GM23338 (cell line): ENCODE measurements around the gene GPR55. TPM values are rescaled to one million over a fixed set of nuclear protein-coding genes. Genes with fewer than 3 reads are reported as not detected.

Experiments
- ATAC-seq: fragments of 200-7000 bp; cut with Tn5 transposase; 3 replicates; pipeline ENCODE4 v1.9.1; 2020
- DNase-seq: peaks from one replicate; pipeline ENCODE4 v3.0.0-alpha.2; 2015; ENCODE audit warnings: low spot score
- H2AFZ ChIP-seq: fragments of 200-600 bp; sonication (generic); 2 replicates; pipeline ENCODE4 v1.8.0; 2016; ENCODE audit warnings: antibody characterized with exemption, mild to moderate bottlenecking, moderate library complexity
- H3F3A ChIP-seq: fragments of 200-600 bp; sonication (generic); replicated peaks from 2 replicates; pipeline ENCODE4 v1.8.0; 2017; ENCODE audit warnings: antibody characterized with exemption, mixed run types, low read depth
- H3K27ac ChIP-seq: fragments of 200-600 bp; sonication (generic); 2 replicates; pipeline ENCODE4 v1.6.1; 2016; ENCODE audit warnings: low read depth
- H3K27me3 ChIP-seq: fragments of 200-600 bp; sonication (generic); 2 replicates; pipeline ENCODE4 v1.8.0; 2016; ENCODE audit warnings: mild to moderate bottlenecking, mixed run types, moderate library complexity; ENCODE audit not compliant: insufficient read depth
- H3K36me3 ChIP-seq: fragments of 200-600 bp; sonication (generic); 2 replicates; pipeline ENCODE4 v1.8.0; 2016; ENCODE audit warnings: mild to moderate bottlenecking; ENCODE audit not compliant: insufficient read depth
- H3K4me1 ChIP-seq: fragments of 200-600 bp; sonication (generic); 2 replicates; pipeline ENCODE4 v1.8.0; 2016; ENCODE audit warnings: mild to moderate bottlenecking, moderate library complexity; ENCODE audit not compliant: insufficient read depth
- H3K4me2 ChIP-seq: fragments of 200-600 bp; sonication (generic); 2 replicates; pipeline ENCODE4 v1.7.1; 2017; ENCODE audit warnings: mixed run types
- H3K4me3 ChIP-seq: fragments of 200-600 bp; sonication (generic); 2 replicates; pipeline ENCODE4 v1.6.1; 2016; ENCODE audit warnings: mixed run types
- H3K79me2 ChIP-seq: fragments of 200-600 bp; sonication (generic); replicated peaks from 2 replicates; pipeline ENCODE4 v1.8.0; 2017; ENCODE audit warnings: mild to moderate bottlenecking; ENCODE audit not compliant: insufficient read depth
- H3K9me2 ChIP-seq: fragments of 200-600 bp; sonication (generic); 2 replicates; pipeline ENCODE4 v1.8.0; 2017; ENCODE audit not compliant: insufficient read depth
- H4K20me1 ChIP-seq: fragments of 200-600 bp; sonication (generic); replicated peaks from 2 replicates; pipeline ENCODE4 v1.8.0; 2017; ENCODE audit warnings: mild to moderate bottlenecking; ENCODE audit not compliant: insufficient read depth
- H3K27ac Mint-ChIP-seq: 2 replicates; pipeline ENCODE4 v1.8.0; 2020; ENCODE audit warnings: inconsistent platforms, mild to moderate bottlenecking, moderate library complexity, mixed read lengths
- H3K27me3 Mint-ChIP-seq: 3 replicates; pipeline ENCODE4 v1.8.0; 2022; ENCODE audit warnings: low read depth, mild to moderate bottlenecking, moderate library complexity, mixed read lengths, inconsistent platforms; ENCODE audit not compliant: insufficient read depth, poor library complexity
- H3K36me3 Mint-ChIP-seq: 3 replicates; pipeline ENCODE4 v1.8.0; 2021; ENCODE audit warnings: low read depth, mild to moderate bottlenecking, inconsistent platforms, moderate library complexity, mixed read lengths
- H3K4me1 Mint-ChIP-seq: 3 replicates; pipeline ENCODE4 v1.8.0; 2020; ENCODE audit warnings: mild to moderate bottlenecking, inconsistent platforms, mixed read lengths
- H3K4me3 Mint-ChIP-seq: 3 replicates; pipeline ENCODE4 v1.8.0; 2021; ENCODE audit warnings: moderate library complexity, mild to moderate bottlenecking, inconsistent platforms, mixed read lengths
- H3K9me3 Mint-ChIP-seq: 3 replicates; pipeline ENCODE4 v1.8.0; 2020; ENCODE audit warnings: moderate library complexity, mild to moderate bottlenecking, inconsistent platforms, mixed read lengths
- CREB1 ChIP-seq: fragments of 250-450 bp; sonication (Bioruptor Pico); IDR thresholded peaks from 2 replicates; pipeline ENCODE4 v1.5.0; 2020; ENCODE audit warnings: low read depth, mild to moderate bottlenecking, moderate library complexity
- EZH2 ChIP-seq: fragments of 200-600 bp; sonication (generic); IDR thresholded peaks from one replicate; pipeline ENCODE4 v1.8.0; 2017; ENCODE audit warnings: antibody characterized with exemption, mild to moderate bottlenecking, low read depth; ENCODE audit not compliant: unreplicated experiment
- EZH2phosphoT487 ChIP-seq: fragments of 200-600 bp; sonication (generic); IDR thresholded peaks from one replicate; pipeline ENCODE4 v1.8.1; 2018; ENCODE audit warnings: antibody characterized with exemption; ENCODE audit not compliant: unreplicated experiment
- JUNB ChIP-seq: IDR thresholded peaks from one replicate; pipeline ENCODE4 v1.6.1; 2016; ENCODE audit warnings: antibody characterized with exemption; ENCODE audit not compliant: unreplicated experiment
- NANOG ChIP-seq: IDR thresholded peaks from 2 replicates; pipeline ENCODE4 v1.6.1; 2016; ENCODE audit warnings: antibody characterized with exemption, borderline replicate concordance
- POLR2AphosphoS5 ChIP-seq: IDR thresholded peaks from 2 replicates; pipeline ENCODE4 v1.6.1; 2016; ENCODE audit warnings: antibody characterized with exemption, low read depth
- ZNF114 ChIP-seq: fragments of 250-450 bp; sonication (Bioruptor Pico); IDR thresholded peaks from 2 replicates; pipeline ENCODE4 v1.5.0; 2020; ENCODE audit warnings: mild to moderate bottlenecking, moderate library complexity
- ZNF331 ChIP-seq: fragments of 250-450 bp; sonication (Bioruptor Pico); IDR thresholded peaks from 2 replicates; pipeline ENCODE4 v1.5.0; 2020; ENCODE audit warnings: low read depth, mild to moderate bottlenecking, moderate library complexity
- polyA plus RNA-seq: library from polyadenylated mRNA; unstranded; fragments of >200 nt; fragmentation: Nextera tagmentation; extraction: Ambion mirVana; gene quantifications from 2 replicates; pipeline ENCODE4 v1.2.1, GENCODE V29; 2016
- total RNA-seq: library from RNA; depleted of rRNA; stranded (reverse); fragments of >200 nt; shearing (Covaris generic); gene quantifications from 2 replicates; pipeline ENCODE4 v1.2.3, GENCODE V29; 2014
- TF ChIP-seq, protein P1 (sequence below): IDR thresholded peaks from one replicate; pipeline ENCODE4 v1.6.1; 2018; ENCODE audit warnings: antibody characterized with exemption; ENCODE audit not compliant: unreplicated experiment
- TF ChIP-seq, protein P2 (sequence below): IDR thresholded peaks from 2 replicates; pipeline ENCODE4 v1.6.1; 2016; ENCODE audit warnings: antibody characterized with exemption

Gene GPR55
- total and polyA plus RNA-seq, 2 experiments from 2014 or later, result not detected

DNA sequence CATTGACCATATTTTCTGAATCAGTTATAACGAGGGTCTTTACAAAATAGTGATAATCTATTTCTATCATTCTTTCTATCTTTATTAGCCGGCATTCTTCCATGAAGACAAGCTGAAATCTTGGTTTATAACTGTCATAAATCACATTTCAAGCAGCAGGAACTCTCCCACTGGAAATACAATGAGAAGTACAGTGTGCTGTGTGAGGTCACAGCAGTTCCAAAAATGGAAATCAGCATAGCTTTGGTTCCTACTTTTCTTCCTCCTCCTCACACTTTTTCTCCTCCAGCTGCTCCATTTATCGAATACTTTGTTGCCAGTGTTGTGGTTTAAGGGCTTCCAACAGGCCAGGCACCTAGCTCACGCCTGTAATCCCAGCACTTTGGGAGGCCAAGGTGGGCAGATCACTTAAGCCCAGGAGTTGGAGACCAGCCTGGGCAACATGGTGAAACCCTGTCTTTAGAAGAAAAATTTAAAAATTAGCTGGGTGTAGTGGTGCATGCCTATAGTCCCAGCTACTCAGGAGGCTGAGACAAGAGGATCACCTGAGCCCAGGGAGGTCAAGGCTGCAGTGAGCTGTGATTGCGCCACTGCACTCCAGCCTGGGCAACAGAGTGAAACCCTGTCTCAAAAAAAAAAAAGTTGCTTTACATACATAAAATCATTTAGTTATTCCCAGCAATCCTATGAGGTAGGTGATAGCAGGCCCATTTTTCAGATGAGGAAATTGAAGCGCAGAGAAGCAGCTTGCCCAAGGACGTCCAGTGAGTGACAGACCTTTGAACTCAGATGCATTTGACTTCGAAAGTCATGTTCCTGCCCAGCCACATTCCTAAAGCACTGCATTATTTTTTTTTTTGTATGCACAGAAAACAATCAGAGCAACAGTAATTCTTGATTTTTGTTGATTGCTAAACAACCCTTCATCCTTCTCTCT is 34.0 kb upstream of the GPR55 start:
- Histone ChIP-seq H3K4me3 (no peak overlapping the region), H3K9me2 (no peaks in the 10 kb centered on the region), H3K4me1 (no peaks in the 10 kb centered on the region; the same call in 1 of the 2 replicates), H3F3A (no peaks in the 10 kb centered on the region), H4K20me1 (no peaks in the 10 kb centered on the region), H3K27me3 (peaks cover 20% of the 10 kb centered on the region), H2AFZ (no peak overlapping the region), H3K27ac (no peak overlapping the region), H3K36me3 (no peaks in the 10 kb centered on the region), H3K4me2 (no peak overlapping the region), H3K79me2 (no peaks in the 10 kb centered on the region)
- Mint-ChIP-seq H3K27me3 (peaks cover 18% of the 10 kb centered on the region), H3K4me1 (peaks cover 10% of the 10 kb centered on the region), H3K9me3 (peaks cover 6% of the 10 kb centered on the region; the same call in 2 of the 3 replicates), H3K27ac (no peak overlapping the region), H3K36me3 (no peaks in the 10 kb centered on the region), H3K4me3 (no peak overlapping the region)
- ATAC-seq (no peak), DNase-seq (no peak)
- no peak for TF ChIP-seq ZNF114
- TF ChIP-seq POLR2AphosphoS5, result no peak
- TF ChIP-seq NANOG, result no peak
- TF ChIP-seq, protein P1, sequence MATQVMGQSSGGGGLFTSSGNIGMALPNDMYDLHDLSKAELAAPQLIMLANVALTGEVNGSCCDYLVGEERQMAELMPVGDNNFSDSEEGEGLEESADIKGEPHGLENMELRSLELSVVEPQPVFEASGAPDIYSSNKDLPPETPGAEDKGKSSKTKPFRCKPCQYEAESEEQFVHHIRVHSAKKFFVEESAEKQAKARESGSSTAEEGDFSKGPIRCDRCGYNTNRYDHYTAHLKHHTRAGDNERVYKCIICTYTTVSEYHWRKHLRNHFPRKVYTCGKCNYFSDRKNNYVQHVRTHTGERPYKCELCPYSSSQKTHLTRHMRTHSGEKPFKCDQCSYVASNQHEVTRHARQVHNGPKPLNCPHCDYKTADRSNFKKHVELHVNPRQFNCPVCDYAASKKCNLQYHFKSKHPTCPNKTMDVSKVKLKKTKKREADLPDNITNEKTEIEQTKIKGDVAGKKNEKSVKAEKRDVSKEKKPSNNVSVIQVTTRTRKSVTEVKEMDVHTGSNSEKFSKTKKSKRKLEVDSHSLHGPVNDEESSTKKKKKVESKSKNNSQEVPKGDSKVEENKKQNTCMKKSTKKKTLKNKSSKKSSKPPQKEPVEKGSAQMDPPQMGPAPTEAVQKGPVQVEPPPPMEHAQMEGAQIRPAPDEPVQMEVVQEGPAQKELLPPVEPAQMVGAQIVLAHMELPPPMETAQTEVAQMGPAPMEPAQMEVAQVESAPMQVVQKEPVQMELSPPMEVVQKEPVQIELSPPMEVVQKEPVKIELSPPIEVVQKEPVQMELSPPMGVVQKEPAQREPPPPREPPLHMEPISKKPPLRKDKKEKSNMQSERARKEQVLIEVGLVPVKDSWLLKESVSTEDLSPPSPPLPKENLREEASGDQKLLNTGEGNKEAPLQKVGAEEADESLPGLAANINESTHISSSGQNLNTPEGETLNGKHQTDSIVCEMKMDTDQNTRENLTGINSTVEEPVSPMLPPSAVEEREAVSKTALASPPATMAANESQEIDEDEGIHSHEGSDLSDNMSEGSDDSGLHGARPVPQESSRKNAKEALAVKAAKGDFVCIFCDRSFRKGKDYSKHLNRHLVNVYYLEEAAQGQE, result no peak
- TF ChIP-seq JUNB, result no peak
- TF ChIP-seq CREB1 (CRISPR knock-in tag), result no peak
- TF ChIP-seq, protein P2, sequence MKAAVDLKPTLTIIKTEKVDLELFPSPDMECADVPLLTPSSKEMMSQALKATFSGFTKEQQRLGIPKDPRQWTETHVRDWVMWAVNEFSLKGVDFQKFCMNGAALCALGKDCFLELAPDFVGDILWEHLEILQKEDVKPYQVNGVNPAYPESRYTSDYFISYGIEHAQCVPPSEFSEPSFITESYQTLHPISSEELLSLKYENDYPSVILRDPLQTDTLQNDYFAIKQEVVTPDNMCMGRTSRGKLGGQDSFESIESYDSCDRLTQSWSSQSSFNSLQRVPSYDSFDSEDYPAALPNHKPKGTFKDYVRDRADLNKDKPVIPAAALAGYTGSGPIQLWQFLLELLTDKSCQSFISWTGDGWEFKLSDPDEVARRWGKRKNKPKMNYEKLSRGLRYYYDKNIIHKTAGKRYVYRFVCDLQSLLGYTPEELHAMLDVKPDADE, result no peak
- no peak for TF ChIP-seq EZH2phosphoT487
- TF ChIP-seq EZH2, result no peak

DNA sequence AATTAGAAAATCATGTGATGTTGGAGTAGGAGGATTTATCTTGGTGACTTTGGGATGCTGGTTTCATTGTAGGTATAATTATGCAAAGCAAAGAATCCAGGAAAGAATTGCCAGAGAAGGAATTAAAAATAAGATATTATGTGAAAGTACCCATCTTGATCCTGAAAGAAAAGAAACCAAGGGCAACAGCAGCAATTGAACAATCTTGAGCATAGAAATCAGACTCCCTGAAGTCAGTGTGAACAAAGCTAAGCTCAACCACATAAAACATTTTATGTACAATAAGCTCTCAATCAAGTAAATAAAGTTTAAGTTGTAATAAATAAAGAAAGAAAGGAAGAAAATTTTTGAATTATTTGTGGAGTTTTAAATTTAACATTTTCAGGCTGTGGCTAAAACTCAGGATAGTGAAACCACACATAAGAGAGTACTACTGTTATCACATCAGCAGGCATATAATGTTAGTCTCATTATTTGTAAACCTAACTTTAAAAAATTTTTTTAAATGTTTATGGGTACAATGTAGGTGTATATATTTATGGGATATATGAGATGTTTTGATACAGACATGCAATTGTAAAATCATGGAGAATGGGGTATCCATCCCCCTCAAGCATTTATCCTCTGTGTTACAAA is 32.8 kb upstream of the GPR55 start:
- peak overlapping the region; percentile 46 for H3K4me3 ChIP-seq
- peaks cover 10% of the 10 kb centered on the region for H3K4me1 Mint-ChIP-seq
- no peak overlapping the region for H3K27ac ChIP-seq
- H3K27ac Mint-ChIP-seq, result no peak overlapping the region
- no peaks in the 10 kb centered on the region for H3K36me3 ChIP-seq
- no peaks in the 10 kb centered on the region for H3F3A ChIP-seq
- no peaks in the 10 kb centered on the region; the same call in 2 of the 3 replicates for H3K36me3 Mint-ChIP-seq
- peak overlapping the region; percentile 73 for H3K4me3 Mint-ChIP-seq
- H3K4me1 ChIP-seq, result no peaks in the 10 kb centered on the region; the same call in 1 of the 2 replicates
- peaks cover 21% of the 10 kb centered on the region for H3K27me3 Mint-ChIP-seq
- peak overlapping the region; percentile 69 for H3K4me2 ChIP-seq
- peak overlapping the region; percentile 79; the same call in 1 of the 2 replicates for H2AFZ ChIP-seq
- ATAC-seq (no peak), DNase-seq (no peak)
- no peaks in the 10 kb centered on the region; the same call in 1 of the 3 replicates for H3K9me3 Mint-ChIP-seq
- peaks cover 20% of the 10 kb centered on the region for H3K27me3 ChIP-seq
- no peaks in the 10 kb centered on the region for H3K79me2 ChIP-seq
- H3K9me2 ChIP-seq, result no peaks in the 10 kb centered on the region
- no peaks in the 10 kb centered on the region for H4K20me1 ChIP-seq
- TF ChIP-seq CREB1 (CRISPR knock-in tag), result no peak
- TF ChIP-seq JUNB, result no peak
- TF ChIP-seq ZNF331 (CRISPR knock-in tag), result no peak
- TF ChIP-seq EZH2phosphoT487, result no peak
- TF ChIP-seq, protein P2, result no peak
- no peak for TF ChIP-seq EZH2
- TF ChIP-seq ZNF114, result no peak
